Epithelial cell of proximal tubule (primary cell): Measurements from ENCODE around the gene FBXW5. TPM values are rescaled to one million over a fixed set of nuclear protein-coding genes. Genes with fewer than 3 reads are reported as not detected.

ENCODE experiments used
- DNase-seq: peaks from one replicate; pipeline ENCODE4 v3.0.0-alpha.2; 2011; ENCODE audit warnings: low read depth
- H3K4me3 ChIP-seq: 2 replicates; pipeline ENCODE4 v1.5.1; 2011; ENCODE audit warnings: low read depth, mild to moderate bottlenecking, low read length
- CTCF ChIP-seq: conservative IDR thresholded peaks from 2 replicates; pipeline ENCODE4 v1.5.1; 2012; ENCODE audit warnings: low read depth, mild to moderate bottlenecking, low read length
- total RNA-seq: library from RNA; depleted of rRNA; stranded (reverse); fragments of >200 nt; gene quantifications from 2 replicates; pipeline ENCODE4 v1.2.3, GENCODE V29; 2015

FBXW5 gene
- total RNA-seq, 1 donor from 2014 or later = 124 TPM

- H3K4me3 ChIP-seq = no peak within 1 kb of the TSS
- no peak for TF ChIP-seq CTCF
Measured at GRCh38 chr9:136951541-136952320, 7.2 kb upstream of the FBXW5 start, which contains the start of gene LCN12. TSS of gene LCN12 (plus strand) at chr9:136952273. CDS start at chr9:136952328, 55 bp downstream.

GRCh38 chr9:136950656-136951276 lies 6.2 kb upstream of the FBXW5 start:
- no peak for TF ChIP-seq CTCF
- no peak for DNase-seq
- peak overlapping the region; percentile 77 for H3K4me3 ChIP-seq

More at GRCh38 chr9:136951541-136952320, 7.2 kb upstream of the FBXW5 start, which contains the start of gene LCN12:
- no peak for DNase-seq

GRCh38 chr9:136949817-136950655 lies 5.5 kb upstream of the FBXW5 start:
- H3K4me3 ChIP-seq = peak overlapping the region; percentile 77
- TF ChIP-seq CTCF = no peak
- DNase-seq = no peak

GRCh38 chr9:136949239-136949816 lies 4.8 kb upstream of the FBXW5 start:
- no peak for TF ChIP-seq CTCF
- DNase-seq = no peak
- peak overlapping the region; percentile 77 for H3K4me3 ChIP-seq

- H3K4me3 ChIP-seq = no peak overlapping the region
- TF ChIP-seq CTCF = peak; percentile 58
- DNase-seq = no peak
Measured at GRCh38 chr9:136947955-136948510, 3.5 kb upstream of the FBXW5 start.
